CD14-positive monocyte (primary cell): ENCODE measurements around the gene C19orf25. TPM values are rescaled to one million over a fixed set of nuclear protein-coding genes. Genes with fewer than 3 reads are reported as not detected.
A peak's percentile ranks its signal among the peaks of the same experiment; 100 is the strongest.

Source experiments
- DNase-seq, 3 donors: peaks; one replicate each; pipeline ENCODE4 v3.0.0-alpha.2; 2011 to 2022
- H2AFZ ChIP-seq: 2 replicates; pipeline ENCODE4 v1.6.0; 2012; ENCODE audit warnings: mild to moderate bottlenecking, low read depth, low read length, inconsistent platforms; ENCODE audit not compliant: insufficient read depth, poor library complexity, severe bottlenecking
- H3K27ac ChIP-seq, 2 donors: 1 replicate in 1 of 2; 2 replicates in 1 of 2; pipeline ENCODE4 v1.5.1; 2012 to 2013; ENCODE audit warnings: low read length in 2 of 2, control low read depth in 1 of 2, inconsistent platforms in 1 of 2, low read depth in 1 of 2, mild to moderate bottlenecking in 1 of 2
- H3K27me3 ChIP-seq, 2 donors: one replicate each; pipeline versions ENCODE4 v1.6.0 to v1.6.1; 2011 to 2013; ENCODE audit warnings: low read length in 2 of 2; ENCODE audit not compliant: control insufficient read depth in 2 of 2, insufficient read depth in 2 of 2
- H3K36me3 ChIP-seq, 2 donors: replicated peaks in 1 of 2; 1 replicate in 1 of 2; 2 replicates in 1 of 2; pipeline versions ENCODE4 v1.5.1 to v1.6.1; 2012 to 2013; ENCODE audit warnings: low read length in 2 of 2, control low read depth in 1 of 2, inconsistent platforms in 1 of 2, mild to moderate bottlenecking in 1 of 2; ENCODE audit not compliant: insufficient read depth in 2 of 2, control insufficient read depth in 1 of 2
- H3K4me1 ChIP-seq, 2 donors: 1 replicate in 1 of 2; 2 replicates in 1 of 2; pipeline versions ENCODE4 v1.5.1 to v1.6.1; 2012 to 2013; ENCODE audit warnings: low read length in 2 of 2, control low read depth in 1 of 2, inconsistent platforms in 1 of 2, mild to moderate bottlenecking in 1 of 2, moderate library complexity in 1 of 2; ENCODE audit not compliant: insufficient read depth in 2 of 2, control insufficient read depth in 1 of 2
- H3K4me2 ChIP-seq: replicated peaks from 2 replicates; pipeline ENCODE3; 2012; ENCODE audit warnings: low read length, moderate library complexity, mild to moderate bottlenecking; ENCODE audit not compliant: poor library complexity, severe bottlenecking; ENCODE audit errors: extremely low read depth
- H3K4me3 ChIP-seq, 3 experiments: fragments of 200-600 bp in 1 of 3; sonication (generic) in 1 of 3; replicated peaks in 1 of 3; 1 replicate in 2 of 3; 2 replicates in 1 of 3; pipeline ENCODE4 v1.5.1; 2011 to 2013; ENCODE audit warnings: low read length in 3 of 3, mild to moderate bottlenecking in 3 of 3, control low read depth in 2 of 3, low read depth in 2 of 3, inconsistent platforms in 1 of 3, moderate library complexity in 1 of 3
- H3K79me2 ChIP-seq: 2 replicates; pipeline ENCODE4 v1.6.0; 2012; ENCODE audit warnings: mild to moderate bottlenecking, control low read depth, inconsistent platforms, low read length, moderate library complexity; ENCODE audit not compliant: insufficient read depth
- H3K9ac ChIP-seq: 2 replicates; pipeline ENCODE4 v1.6.0; 2017; ENCODE audit warnings: low read length, mild to moderate bottlenecking; ENCODE audit not compliant: insufficient read depth, poor library complexity, severe bottlenecking
- H3K9me3 ChIP-seq, 2 donors: replicated peaks in 1 of 2; 1 replicate in 1 of 2; 2 replicates in 1 of 2; pipeline versions ENCODE4 v1.5.1 to v1.6.1; 2012 to 2013; ENCODE audit warnings: low read length in 2 of 2, control low read depth in 1 of 2; ENCODE audit not compliant: control insufficient read depth in 1 of 2, insufficient read depth in 1 of 2
- H4K20me1 ChIP-seq: 2 replicates; pipeline ENCODE4 v1.6.0; 2012; ENCODE audit warnings: mild to moderate bottlenecking, low read length, control low read depth, moderate library complexity; ENCODE audit not compliant: insufficient read depth
- H3K27ac Mint-ChIP-seq, 7 donors: one replicate each; pipeline ENCODE4 v1.8.0; 2020; ENCODE audit warnings: mild to moderate bottlenecking in 7 of 7, mixed read lengths in 7 of 7, moderate library complexity in 6 of 7, inconsistent platforms in 2 of 7
- H3K27me3 Mint-ChIP-seq, 3 donors: one replicate each; pipeline ENCODE4 v1.8.0; 2021 to 2022; ENCODE audit warnings: low read depth in 3 of 3, mild to moderate bottlenecking in 3 of 3, mixed read lengths in 3 of 3, moderate library complexity in 3 of 3, inconsistent platforms in 1 of 3
- H3K36me3 Mint-ChIP-seq, 2 donors: one replicate each; pipeline ENCODE4 v1.8.0; 2020; ENCODE audit warnings: mixed read lengths in 2 of 2, inconsistent platforms in 1 of 2, mild to moderate bottlenecking in 1 of 2
- H3K4me1 Mint-ChIP-seq: one replicate; pipeline ENCODE4 v1.8.0; 2020; ENCODE audit warnings: mild to moderate bottlenecking, mixed read lengths
- H3K4me3 Mint-ChIP-seq, 2 donors: one replicate each; pipeline ENCODE4 v1.8.0; 2020; ENCODE audit warnings: mild to moderate bottlenecking in 2 of 2, mixed read lengths in 2 of 2, moderate library complexity in 1 of 2
- H3K9me3 Mint-ChIP-seq, 7 donors: one replicate each; pipeline ENCODE4 v1.8.0; 2020 to 2022; ENCODE audit warnings: mixed read lengths in 7 of 7, mild to moderate bottlenecking in 6 of 7, moderate library complexity in 6 of 7, inconsistent platforms in 2 of 7
- CTCF ChIP-seq: fragments of 200-600 bp; IDR thresholded peaks from one replicate; pipeline ENCODE4 v1.8.0; 2022; ENCODE audit warnings: antibody characterized with exemption, mild to moderate bottlenecking
- WGBS: methylation state at CpG from one replicate; pipeline ENCODE4 v1.1.5; 2013; ENCODE audit warnings: missing lambda C conversion rate; ENCODE audit not compliant: insufficient coverage; 5-methylcytosine and 5-hydroxymethylcytosine counted together
- intact Hi-C, 2 donors: fragments of 100-400 bp; cut with micrococcal nuclease; formaldehyde crosslinking; loops; one replicate each; pipeline versions ENCODE4 v1.15.0 to v1.15.1; 2023
- polyA plus RNA-seq, 3 donors: library from polyadenylated mRNA; depleted of rRNA in 1 of 3; unstranded in 2 of 3; stranded (reverse) in 1 of 3; fragments of 300-500 nt in 2 of 3; fragments of >200 nt in 1 of 3; fragmentation: Illumina TruSeq in 2 of 3; gene quantifications; 1 replicate in 2 of 3; 2 replicates in 1 of 3; pipeline ENCODE4 v1.2.3, GENCODE V29; 2012 to 2021

The C19orf25 gene
- polyA plus RNA-seq, 3 donors, result 18.2 to 20.9 (median 19.9) TPM

DNA sequence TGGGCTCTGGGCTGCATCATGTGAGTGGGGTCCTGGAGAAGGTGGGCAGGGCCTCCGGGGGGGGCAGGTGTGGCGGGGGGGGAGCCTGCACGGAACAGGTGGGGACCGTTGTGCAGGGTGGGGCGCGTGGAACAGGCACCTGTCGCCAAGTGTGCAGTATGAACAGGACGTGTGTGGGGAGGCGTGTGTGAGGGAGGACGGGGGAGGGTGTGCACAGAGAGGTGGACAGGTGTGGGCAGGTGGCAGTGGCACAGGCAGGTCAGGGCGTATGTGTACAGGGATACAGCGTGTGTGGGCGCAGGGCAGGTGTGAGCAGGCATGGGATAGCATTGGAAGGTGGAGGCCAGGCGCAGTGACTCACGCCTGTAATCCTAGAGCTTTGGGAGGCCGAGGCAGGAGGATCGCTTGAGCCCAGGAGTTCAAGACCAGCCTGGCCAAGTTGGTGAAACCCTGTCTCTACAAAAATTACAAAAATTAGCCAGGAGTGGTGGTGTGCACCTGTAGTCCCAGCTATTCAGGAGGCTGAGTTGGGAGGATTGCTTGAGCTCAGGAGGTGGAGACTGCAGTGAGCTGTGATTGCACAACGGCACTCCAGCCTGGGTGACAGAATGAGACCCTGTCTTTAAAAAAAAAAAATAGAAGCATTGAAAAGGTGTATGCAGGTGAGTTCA, 48.1 kb upstream of the C19orf25 start:
- Histone ChIP-seq H3K27me3 (peaks cover 5 to 22% of the 10 kb centered on the region in 2 donors), H3K9me3 (no peaks in the 10 kb centered on the region), H3K4me1 (no peaks in the 10 kb centered on the region), H3K27ac (no peak overlapping the region), H3K4me2 (no peak overlapping the region), H4K20me1 (no peaks in the 10 kb centered on the region), H3K4me3 (no peak overlapping the region), H3K79me2 (no peaks in the 10 kb centered on the region), H3K36me3 (no peaks in the 10 kb centered on the region), H3K9ac (no peak overlapping the region), H2AFZ (no peak overlapping the region)
- intact Hi-C loops, result no loop called here
- no peak overlapping the region for H3K4me3 Mint-ChIP-seq
- H3K27me3 Mint-ChIP-seq, result peaks cover 23 to 49% (median 31%) of the 10 kb centered on the region in 3 donors
- DNase-seq, result no peak
- peaks cover 0 to 3% of the 10 kb centered on the region in 2 donors for H3K36me3 Mint-ChIP-seq
- H3K9me3 Mint-ChIP-seq, result peaks cover 0 to 7% (median 5%) of the 10 kb centered on the region in 7 donors
- peaks cover 3% of the 10 kb centered on the region for H3K4me1 Mint-ChIP-seq
- WGBS, result 74% methylated on average over 16 of the region's 18 CpGs
- no peak overlapping the region for H3K27ac Mint-ChIP-seq
- TF ChIP-seq CTCF, result no peak

DNA sequence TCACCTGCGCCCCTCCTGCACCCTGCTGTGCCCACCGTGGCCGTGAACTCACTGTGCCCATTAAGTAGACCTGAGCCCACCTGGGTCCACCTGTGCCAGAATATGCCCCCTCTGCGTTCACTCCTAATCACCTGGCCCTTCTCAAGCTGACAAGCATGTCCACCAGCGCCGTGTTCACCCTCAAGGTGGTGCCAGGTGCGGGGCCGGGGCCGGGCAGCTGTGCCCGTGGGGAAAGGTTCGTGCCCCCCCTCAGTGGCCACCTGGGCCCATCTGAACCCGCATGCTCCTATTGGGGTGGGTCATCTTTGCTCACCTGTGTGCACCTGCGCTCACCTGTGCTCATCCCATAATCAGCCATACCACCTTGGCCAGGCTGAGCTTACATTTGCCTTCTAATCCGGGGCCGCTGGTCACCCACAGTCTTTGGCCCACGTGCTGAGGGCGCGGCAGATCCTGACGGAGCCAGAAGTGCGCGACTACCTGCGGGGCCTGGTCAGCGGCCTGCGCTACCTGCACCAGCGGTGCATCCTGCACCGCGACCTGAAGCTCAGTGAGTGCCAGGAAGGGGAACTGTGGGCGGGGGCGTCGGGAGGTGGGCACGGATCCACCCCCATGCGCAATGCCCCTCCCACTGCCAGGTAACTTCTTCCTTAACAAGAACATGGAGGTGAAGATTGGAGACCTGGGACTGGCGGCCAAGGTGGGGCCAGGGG, 47.2 kb upstream of the C19orf25 start:
- Histone ChIP-seq H3K4me1 (no peaks in the 10 kb centered on the region), H3K9ac (no peak overlapping the region), H3K27ac (no peak overlapping the region), H4K20me1 (no peaks in the 10 kb centered on the region), H3K9me3 (no peaks in the 10 kb centered on the region), H3K4me3 (no peak overlapping the region), H3K4me2 (no peak overlapping the region), H3K27me3 (peaks cover 5 to 30% of the 10 kb centered on the region in 2 donors), H2AFZ (no peak overlapping the region), H3K36me3 (no peaks in the 10 kb centered on the region), H3K79me2 (no peaks in the 10 kb centered on the region)
- peak overlapping the region in 2 of 7 donors; percentile 56 to 59 for H3K27ac Mint-ChIP-seq
- peaks cover 23 to 51% (median 31%) of the 10 kb centered on the region in 3 donors for H3K27me3 Mint-ChIP-seq
- no peak for DNase-seq
- peaks cover 0 to 3% of the 10 kb centered on the region in 2 donors for H3K36me3 Mint-ChIP-seq
- WGBS, result 86% methylated on average over 25 of the region's 33 CpGs
- intact Hi-C loops, result no loop called here
- H3K4me3 Mint-ChIP-seq, result peak overlapping the region in 1 of 2 donors; percentile 42
- no peak for TF ChIP-seq CTCF
- peaks cover 0 to 7% (median 5%) of the 10 kb centered on the region in 7 donors for H3K9me3 Mint-ChIP-seq
- peaks cover 3% of the 10 kb centered on the region for H3K4me1 Mint-ChIP-seq
